Measurements from ENCODE around the gene OAS2.
"Not testable (repeated sequence)": the region's sequence is repeated elsewhere in the genome, so short reads cannot be mapped to it uniquely, and the experiment has no call there.

Gene OAS2

GRCh38 chr12:112986291-112986800 lies 8.0 kb downstream of the OAS2 start:
- no peak for DNase-seq

- no peak for DNase-seq
Observed at GRCh38 chr12:112987561-112987960, 9.2 kb downstream of the OAS2 start.

- peak; percentile 59 for DNase-seq
Observed at GRCh38 chr12:112988224-112988623, 9.9 kb downstream of the OAS2 start.

- DNase-seq: not testable (repeated sequence)
Observed at GRCh38 chr12:112988823-112989385, 10.6 kb downstream of the OAS2 start.

- DNase-seq: no peak
Observed at GRCh38 chr12:112989806-112990205, 11.5 kb downstream of the OAS2 start.

GRCh38 chr12:112992541-112993398 lies 14.5 kb downstream of the OAS2 start:
- DNase-seq: peak; percentile 67

GRCh38 chr12:112995008-112995407 lies 16.7 kb downstream of the OAS2 start:
- no peak for DNase-seq

- no peak for DNase-seq
Observed at GRCh38 chr12:112996501-112996900, 18.2 kb downstream of the OAS2 start.

- DNase-seq: no peak
Observed at GRCh38 chr12:112997506-112997905, 19.2 kb downstream of the OAS2 start.

GRCh38 chr12:112998987-112999767 lies 20.9 kb downstream of the OAS2 start:
- no peak for DNase-seq

- no peak for DNase-seq
Observed at GRCh38 chr12:113000433-113000832, 22.1 kb downstream of the OAS2 start.

- DNase-seq: no peak
Observed at GRCh38 chr12:113002155-113002554, 23.8 kb downstream of the OAS2 start.

GRCh38 chr12:113002676-113003075 lies 24.4 kb downstream of the OAS2 start:
- no peak for DNase-seq

- no peak for DNase-seq
Observed at GRCh38 chr12:113003636-113004035, 25.3 kb downstream of the OAS2 start.

GRCh38 chr12:113005762-113006161 lies 27.4 kb downstream of the OAS2 start:
- DNase-seq: no peak

- DNase-seq: no peak
Observed at GRCh38 chr12:113006206-113006605, 27.9 kb downstream of the OAS2 start.

GRCh38 chr12:113006641-113007040 lies 28.3 kb downstream of the OAS2 start:
- DNase-seq: no peak

- no peak for DNase-seq
Observed at GRCh38 chr12:113007166-113007565, 28.8 kb downstream of the OAS2 start.

GRCh38 chr12:113010701-113011100 lies 32.4 kb downstream of the OAS2 start:
- no peak for DNase-seq

- DNase-seq: no peak
Observed at GRCh38 chr12:113014565-113014964, 36.2 kb downstream of the OAS2 start.

- no peak for DNase-seq
Observed at GRCh38 chr12:113016796-113017195, 38.5 kb downstream of the OAS2 start.

- no peak for DNase-seq
Observed at GRCh38 chr12:113019025-113019424, 40.7 kb downstream of the OAS2 start.

GRCh38 chr12:113021500-113021899 lies 43.2 kb downstream of the OAS2 start:
- DNase-seq: no peak

Measured in activated CD4-positive, alpha-beta T cell treated with anti-CD3 and anti-CD28 coated beads, Interleukin-10, Interleukin-2, amounts not matched to agents 100 ng/mL and 50 ng/mL, durations not matched to agents 16 hours and 8 hours (primary cell).